ENCODE results near the gene CCDC6. TPM values are rescaled to one million over a fixed set of nuclear protein-coding genes. Genes with fewer than 3 reads are reported as not detected.

Gene CCDC6
- total and polyA plus RNA-seq, 9 of the 15 experiments (the other 6 are each of a cell fraction or from before 2014, with no cell fraction given), result 10.4 to 41.0 (median 20.9) TPM

GRCh38 chr10:59907918-59908807 is 1.8 kb upstream of the CCDC6 start (continued):
- TF ChIP-seq MGA (IDR thresholded peaks at IDR 0.05), result no peak; the same call in 1 of the 2 replicates
- TF ChIP-seq RBM15 (IDR thresholded peaks at IDR 0.05; ENCODE audit: insufficient read depth, low read length), result no peak
- TF ChIP-seq NONO (IDR thresholded peaks at IDR 0.05; ENCODE audit: low read depth in 2 of 2, low read length in 1 of 2), result peak in 1 of 2 experiments; percentile 17; a peak in 1 of 4 replicates
- TF ChIP-seq ELK3 (CRISPR knock-in tag; IDR thresholded peaks at IDR 0.05), result no peak
- TF ChIP-seq ZBTB8A (IDR thresholded peaks at IDR 0.05; ENCODE audit: partially characterized antibody), result no peak
- TF ChIP-seq EP400 (IDR thresholded peaks at IDR 0.05), result peak; percentile 62
- TF ChIP-seq SIN3B (IDR thresholded peaks at IDR 0.05; ENCODE audit: low read depth), result no peak
- TF ChIP-seq SRSF9 (IDR thresholded peaks at IDR 0.05; ENCODE audit: borderline replicate concordance, low read depth, low read length), result no peak
- TF ChIP-seq JUND (IDR thresholded peaks at IDR 0.05; ENCODE audit: borderline replicate concordance, low read depth, low read length), result peak; percentile 67; the same call in 1 of the 2 replicates
- TF ChIP-seq JUND (tag; IDR thresholded peaks at IDR 0.05; ENCODE audit: borderline replicate concordance, low read depth, low read length), result peak; percentile 64
- TF ChIP-seq KHSRP (IDR thresholded peaks at IDR 0.05), result no peak
- TF ChIP-seq PREB (CRISPR knock-in tag; IDR thresholded peaks at IDR 0.05), result no peak
